HG02870 (cell line): Measurements from ENCODE around the gene HIVEP2.

Experiments used
- ATAC-seq: cut with Tn5 transposase; IDR thresholded peaks from one replicate; pipeline ENCODE4 v1.9.1; 2021; ENCODE audit warnings: mild to moderate bottlenecking, moderate library complexity; ENCODE audit not compliant: unreplicated experiment

Gene HIVEP2

GRCh38 chr6:142716097-142716496, 228.9 kb downstream of the HIVEP2 start:
- ATAC-seq = no peak

GRCh38 chr6:142714951-142715785, 229.8 kb downstream of the HIVEP2 start:
- no peak for ATAC-seq

GRCh38 chr6:142713959-142714358, 231.0 kb downstream of the HIVEP2 start:
- no peak for ATAC-seq

- no peak for ATAC-seq
These were observed 232.7 kb downstream of the HIVEP2 start for GRCh38 chr6:142712231-142712630.

GRCh38 chr6:142708651-142709050, 236.3 kb downstream of the HIVEP2 start:
- no peak for ATAC-seq

- ATAC-seq = no peak
These were observed 237.7 kb downstream of the HIVEP2 start for GRCh38 chr6:142707255-142707654.

- ATAC-seq = no peak
These were observed 238.8 kb downstream of the HIVEP2 start for GRCh38 chr6:142706210-142706609.

- ATAC-seq = no peak
These were observed 239.9 kb downstream of the HIVEP2 start for GRCh38 chr6:142705054-142705453.

GRCh38 chr6:142702501-142703460, 242.2 kb downstream of the HIVEP2 start:
- ATAC-seq = no peak
